IPS-20b (cell line): ENCODE results near the gene RNF19B.
"Not testable (repeated sequence)": the region's sequence is repeated elsewhere in the genome, so short reads cannot be mapped to it uniquely, and the experiment has no call there.

ENCODE experiments used
- H3K27ac ChIP-seq: one replicate; pipeline ENCODE4 v1.5.1; 2013; ENCODE audit warnings: low read length
- H3K27me3 ChIP-seq: 2 replicates; pipeline ENCODE4 v1.6.1; 2013; ENCODE audit warnings: mild to moderate bottlenecking, low read length, inconsistent platforms; ENCODE audit not compliant: insufficient read depth
- H3K36me3 ChIP-seq: 2 replicates; pipeline ENCODE4 v1.6.1; 2013; ENCODE audit warnings: low read depth, mild to moderate bottlenecking, inconsistent platforms, low read length, moderate library complexity; ENCODE audit not compliant: insufficient read depth
- H3K4me1 ChIP-seq: 2 replicates; pipeline ENCODE4 v1.6.1; 2013; ENCODE audit warnings: mild to moderate bottlenecking, control low read depth, inconsistent platforms, low read length, moderate library complexity; ENCODE audit not compliant: insufficient read depth
- H3K4me3 ChIP-seq: 2 replicates; pipeline ENCODE4 v1.5.1; 2013; ENCODE audit warnings: mild to moderate bottlenecking, low read length, inconsistent platforms
- H3K9ac ChIP-seq: 2 replicates; pipeline ENCODE4 v1.6.1; 2013; ENCODE audit warnings: low read depth, mild to moderate bottlenecking, inconsistent platforms, low read length, moderate library complexity
- H3K9me3 ChIP-seq: 2 replicates; pipeline ENCODE4 v1.6.1; 2013; ENCODE audit warnings: mild to moderate bottlenecking, low read depth, low read length, inconsistent platforms; ENCODE audit not compliant: insufficient read depth

RNF19B gene

GRCh38 chr1:32977546-32978087, 13.0 kb upstream of the RNF19B start:
- Histone ChIP-seq H3K9me3 (no peaks in the 10 kb centered on the region), H3K4me1 (peaks cover 13% of the 10 kb centered on the region), H3K9ac (no peak overlapping the region), H3K36me3 (no peaks in the 10 kb centered on the region), H3K4me3 (no peak overlapping the region), H3K27me3 (peaks cover 8% of the 10 kb centered on the region), H3K27ac (no peak overlapping the region)

GRCh38 chr1:32975055-32975454, 10.4 kb upstream of the RNF19B start:
- H3K4me1 ChIP-seq, H3K36me3 ChIP-seq: not testable (repeated sequence)

DNA sequence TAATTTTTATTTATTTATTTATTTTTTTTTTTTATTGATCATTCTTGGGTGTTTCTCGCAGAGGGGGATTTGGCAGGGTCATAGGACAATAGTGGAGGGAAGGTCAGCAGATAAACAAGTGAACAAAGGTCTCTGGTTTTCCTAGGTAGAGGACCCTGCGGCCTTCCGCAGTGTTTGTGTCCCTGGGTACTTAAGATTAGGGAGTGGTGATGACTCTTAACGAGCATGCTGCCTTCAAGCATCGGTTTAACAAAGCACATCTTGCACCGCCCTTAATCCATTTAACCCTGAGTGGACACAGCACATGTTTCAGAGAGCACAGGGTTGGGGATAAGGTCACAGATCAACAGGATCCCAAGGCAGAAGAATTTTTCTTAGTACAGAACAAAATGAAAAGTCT, 8.8 kb upstream of the RNF19B start:
- peaks cover 37% of the 10 kb centered on the region for H3K27me3 ChIP-seq
- H3K9ac ChIP-seq, H3K4me3 ChIP-seq, H3K9me3 ChIP-seq, H3K4me1 ChIP-seq, H3K36me3 ChIP-seq, H3K27ac ChIP-seq: not testable (repeated sequence)

More at GRCh38 chr1:32975055-32975454, 10.4 kb upstream of the RNF19B start:
- peaks cover 29% of the 10 kb centered on the region for H3K27me3 ChIP-seq
- H3K9me3 ChIP-seq, H3K4me3 ChIP-seq, H3K27ac ChIP-seq, H3K9ac ChIP-seq: not testable (repeated sequence)

- H3K9ac ChIP-seq, result peak overlapping the region; percentile 74; the same call in 1 of the 2 replicates
- H3K4me1 ChIP-seq, result peaks cover 6% of the 10 kb centered on the region; the same call in 1 of the 2 replicates
- peaks cover 42% of the 10 kb centered on the region for H3K27me3 ChIP-seq
- no peak overlapping the region for H3K27ac ChIP-seq
- peak overlapping the region; percentile 88 for H3K4me3 ChIP-seq
- H3K36me3 ChIP-seq, result no peaks in the 10 kb centered on the region
- no peaks in the 10 kb centered on the region for H3K9me3 ChIP-seq
Observed at GRCh38 chr1:32972814-32973428, 8.3 kb upstream of the RNF19B start.

DNA sequence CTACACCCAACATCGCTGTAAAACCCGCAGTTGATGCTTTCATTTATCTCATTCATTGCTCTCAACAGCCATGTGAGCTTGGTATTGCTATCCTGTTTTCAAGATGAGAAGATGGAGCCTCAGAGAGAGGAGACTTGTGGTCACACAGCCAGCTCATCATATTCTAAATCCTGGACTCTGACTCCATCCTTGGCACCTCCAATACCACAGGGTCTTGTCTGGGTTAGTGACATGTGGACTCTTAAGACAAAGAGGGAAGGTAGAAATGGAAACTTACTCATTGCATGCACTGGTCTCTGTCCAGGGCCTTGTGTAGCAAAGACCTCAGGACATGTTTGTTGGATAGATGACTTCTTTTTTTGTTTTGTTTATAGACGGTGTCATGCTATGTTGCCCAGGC, 7.0 kb upstream of the RNF19B start:
- H3K4me1 ChIP-seq, result peaks cover 6% of the 10 kb centered on the region; the same call in 1 of the 2 replicates
- peaks cover 51% of the 10 kb centered on the region for H3K27me3 ChIP-seq
- no peak overlapping the region for H3K9ac ChIP-seq
- no peak overlapping the region for H3K4me3 ChIP-seq
- no peaks in the 10 kb centered on the region for H3K9me3 ChIP-seq
- H3K27ac ChIP-seq, result no peak overlapping the region
- H3K36me3 ChIP-seq, result no peaks in the 10 kb centered on the region

DNA sequence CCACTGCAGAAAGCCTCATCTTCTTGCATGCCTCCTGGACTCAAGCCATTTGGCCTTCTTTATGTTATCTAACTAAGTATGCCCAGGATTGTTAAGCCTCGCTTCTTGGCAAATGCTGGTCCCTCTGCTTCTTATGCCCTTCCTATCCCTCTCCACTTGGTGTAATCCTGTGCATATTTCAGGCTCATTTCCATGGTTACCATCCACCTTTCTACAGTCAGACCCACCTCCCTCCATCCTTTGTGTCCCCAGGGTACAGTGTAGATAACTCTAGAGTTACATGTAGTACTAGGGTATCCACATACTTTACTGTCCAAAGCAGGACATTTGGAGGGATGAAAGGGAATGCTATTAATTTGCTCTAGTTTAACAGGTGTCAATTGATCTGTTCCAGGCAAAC, 6.5 kb upstream of the RNF19B start:
- Histone ChIP-seq H3K4me1 (peaks cover 6% of the 10 kb centered on the region; the same call in 1 of the 2 replicates), H3K9ac (no peak overlapping the region), H3K9me3 (no peaks in the 10 kb centered on the region), H3K4me3 (no peak overlapping the region), H3K27ac (no peak overlapping the region), H3K36me3 (no peaks in the 10 kb centered on the region), H3K27me3 (peaks cover 51% of the 10 kb centered on the region)

DNA sequence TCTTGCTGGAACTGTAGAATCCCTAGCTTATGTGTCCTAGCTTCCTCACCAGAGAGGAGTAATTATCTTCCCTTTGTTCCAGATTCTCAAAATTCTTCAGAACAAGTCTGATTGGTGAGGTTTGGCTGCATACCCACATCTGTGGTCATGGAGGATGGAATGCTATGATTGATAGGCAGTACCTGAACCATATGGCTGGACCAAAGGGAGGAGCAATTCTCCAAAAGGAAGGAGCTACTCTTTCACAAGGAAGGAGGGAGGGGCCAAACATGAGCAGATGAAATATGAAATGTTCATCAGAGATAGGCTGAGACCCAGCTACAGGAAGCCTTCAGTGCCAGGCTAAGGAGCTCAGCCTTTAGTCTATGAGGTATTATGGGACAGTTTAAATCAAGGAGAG, 5.0 kb upstream of the RNF19B start:
- peaks cover 51% of the 10 kb centered on the region for H3K27me3 ChIP-seq

DNA sequence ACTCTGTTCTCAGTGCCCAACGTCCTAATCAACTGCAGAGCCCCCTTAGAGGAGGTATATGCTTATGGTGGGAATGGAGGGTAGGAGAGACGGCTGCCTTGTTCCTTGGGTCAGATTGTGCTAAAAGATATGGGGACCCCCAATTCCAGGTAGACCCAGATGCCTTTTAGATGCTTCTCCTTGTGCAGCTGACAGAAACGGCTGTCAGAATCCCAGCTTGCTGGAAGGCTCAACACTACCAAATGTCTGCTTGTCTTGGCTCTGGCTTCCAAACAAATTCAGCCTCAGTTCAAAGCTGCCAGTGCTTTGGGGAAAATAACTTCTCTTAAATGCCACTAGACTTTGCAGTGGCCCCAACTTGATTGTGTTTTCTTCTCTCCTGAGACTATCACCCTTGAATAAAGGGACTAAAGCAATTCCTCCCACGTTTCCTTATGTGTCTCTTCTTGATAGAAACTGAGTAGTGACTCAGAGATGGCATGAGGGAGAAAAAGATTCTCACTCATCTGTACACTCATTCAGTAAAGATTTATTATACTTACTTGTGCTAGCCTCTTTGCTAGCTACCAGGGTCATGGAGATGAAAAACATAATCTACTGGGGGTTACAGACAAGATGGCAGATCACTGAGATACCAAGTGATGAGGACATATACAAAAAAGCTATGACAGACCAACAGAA, 3.4 kb upstream of the RNF19B start:
- H3K36me3 ChIP-seq, result no peaks in the 10 kb centered on the region
- no peak overlapping the region for H3K27ac ChIP-seq
- H3K9me3 ChIP-seq, result no peaks in the 10 kb centered on the region
- peaks cover 11% of the 10 kb centered on the region; the same call in 1 of the 2 replicates for H3K4me1 ChIP-seq
- H3K9ac ChIP-seq, result no peak overlapping the region
- H3K27me3 ChIP-seq, result peaks cover 53% of the 10 kb centered on the region
- H3K4me3 ChIP-seq, result no peak overlapping the region

More for the DNA sequence above, 5.0 kb upstream of the RNF19B start:
- H3K36me3 ChIP-seq, result no peaks in the 10 kb centered on the region
- no peaks in the 10 kb centered on the region for H3K9me3 ChIP-seq
- H3K9ac ChIP-seq, result no peak overlapping the region
- peaks cover 10% of the 10 kb centered on the region; the same call in 1 of the 2 replicates for H3K4me1 ChIP-seq
- no peak overlapping the region for H3K4me3 ChIP-seq
- no peak overlapping the region for H3K27ac ChIP-seq

- H3K4me1 ChIP-seq, result peaks cover 12% of the 10 kb centered on the region; the same call in 1 of the 2 replicates
- H3K27ac ChIP-seq, result no peak overlapping the region
- peaks cover 52% of the 10 kb centered on the region for H3K27me3 ChIP-seq
- H3K4me3 ChIP-seq, result no peak overlapping the region
- H3K36me3 ChIP-seq, result no peaks in the 10 kb centered on the region
- H3K9ac ChIP-seq, result no peak overlapping the region
- no peaks in the 10 kb centered on the region for H3K9me3 ChIP-seq
Observed at GRCh38 chr1:32966900-32967299, 2.3 kb upstream of the RNF19B start.

DNA sequence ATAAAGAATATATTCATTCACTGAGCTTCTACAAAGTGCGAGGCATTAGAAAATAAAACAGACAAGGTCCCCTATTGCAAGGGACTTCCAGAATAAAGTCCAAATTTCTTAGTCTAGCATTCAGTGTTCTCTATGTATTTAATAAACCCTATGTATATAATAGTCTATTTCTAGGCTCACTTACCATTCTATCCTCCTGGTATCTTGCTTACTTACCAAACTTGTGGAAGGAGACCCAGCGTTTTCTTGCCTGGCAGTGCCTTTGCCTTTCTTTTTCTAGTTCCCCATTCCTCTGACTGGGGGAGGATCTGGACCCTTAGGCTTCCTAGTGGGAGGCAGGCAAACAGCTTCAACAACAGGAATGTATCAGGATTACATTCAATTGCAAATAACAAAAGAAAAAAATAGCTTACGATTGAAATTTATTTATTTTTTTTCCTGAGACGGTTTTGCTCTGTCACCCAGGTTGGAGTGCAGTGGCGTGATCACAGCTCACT, 690 bp upstream of the RNF19B start:
- peak overlapping the region; percentile 66 for H3K4me3 ChIP-seq
- peaks cover 36% of the 10 kb centered on the region for H3K27me3 ChIP-seq
- no peaks in the 10 kb centered on the region for H3K9me3 ChIP-seq
- no peak overlapping the region for H3K27ac ChIP-seq
- no peak overlapping the region for H3K9ac ChIP-seq
- peaks cover 14% of the 10 kb centered on the region; the same call in 1 of the 2 replicates for H3K4me1 ChIP-seq
- H3K36me3 ChIP-seq, result no peaks in the 10 kb centered on the region

DNA sequence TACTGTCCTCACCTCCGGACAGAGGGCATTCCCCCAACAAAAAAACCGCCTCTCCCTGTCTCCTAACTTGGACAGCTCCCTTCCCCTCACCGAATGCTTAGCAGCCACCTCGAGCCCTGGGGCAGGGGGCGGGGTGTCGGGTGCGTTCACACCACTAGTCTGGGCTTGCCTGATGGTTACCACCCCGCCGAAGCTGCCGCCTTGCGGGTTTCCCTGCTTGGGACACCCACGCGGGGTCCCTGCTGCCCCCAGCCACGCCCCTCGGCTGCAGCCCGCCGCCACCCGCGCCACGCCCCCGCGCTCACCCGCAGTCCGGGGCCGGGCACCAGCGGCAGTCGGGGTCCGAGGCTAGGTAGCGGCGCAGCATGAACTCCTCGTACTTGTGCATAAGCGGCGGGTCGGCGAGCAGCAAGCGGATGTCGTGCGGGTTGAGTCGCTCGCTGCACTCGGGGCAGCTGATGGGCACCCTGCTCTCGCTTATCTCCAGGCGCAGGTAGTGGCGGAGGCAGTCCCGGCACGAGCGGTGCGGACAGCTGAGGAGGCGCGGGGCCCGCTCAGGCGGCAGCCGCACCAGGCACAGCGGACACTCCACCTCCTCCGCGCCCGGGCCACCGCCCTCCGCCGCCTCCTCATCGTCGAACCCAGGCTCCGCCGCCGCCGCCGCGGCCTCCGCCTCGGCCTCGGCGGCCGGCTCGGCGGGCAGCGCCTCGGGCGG, 706 bp downstream of the RNF19B start:
- Histone ChIP-seq H3K27ac (no peak overlapping the region), H3K9me3 (no peaks in the 10 kb centered on the region), H3K4me3 (peak overlapping the region; percentile 74), H3K36me3 (no peaks in the 10 kb centered on the region), H3K4me1 (peaks cover 14% of the 10 kb centered on the region; the same call in 1 of the 2 replicates), H3K27me3 (peaks cover 27% of the 10 kb centered on the region), H3K9ac (peak overlapping the region; percentile 48; the same call in 1 of the 2 replicates)
